DMS153 treated with DMSO at 0.1 percent for 48 hours (cell line): ENCODE results near the gene CNP.

ENCODE experiments used
- DNase-seq: peaks from one replicate; lab custom pipeline; 2025; ENCODE audit not compliant: unreplicated experiment; lab: John Stamatoyannopoulos, UW

The CNP gene

GRCh38 chr17:41941168-41941567 lies 25.4 kb upstream of the CNP start:
- no peak for DNase-seq

- no peak for DNase-seq
Observed at GRCh38 chr17:41942626-41943373, 23.8 kb upstream of the CNP start.

GRCh38 chr17:41943492-41943891 lies 23.1 kb upstream of the CNP start:
- DNase-seq: no peak

GRCh38 chr17:41944943-41945342 lies 21.7 kb upstream of the CNP start:
- no peak for DNase-seq

- DNase-seq: no peak
Observed at GRCh38 chr17:41948762-41949460, 17.7 kb upstream of the CNP start.

- no peak for DNase-seq
Observed at GRCh38 chr17:41956522-41956921, 10.1 kb upstream of the CNP start.

- no peak for DNase-seq
Observed at GRCh38 chr17:41957031-41957868, 9.3 kb upstream of the CNP start.

GRCh38 chr17:41957869-41958439 lies 8.6 kb upstream of the CNP start:
- no peak for DNase-seq

- no peak for DNase-seq
Observed at GRCh38 chr17:41959030-41959335, 7.6 kb upstream of the CNP start.

- DNase-seq: peak; percentile 1
Observed at GRCh38 chr17:41959336-41960095, 7.1 kb upstream of the CNP start.

- DNase-seq: no peak
Observed at GRCh38 chr17:41962111-41962510, 4.5 kb upstream of the CNP start.

GRCh38 chr17:41962768-41963434 lies 3.7 kb upstream of the CNP start:
- peak; percentile 10 for DNase-seq

- DNase-seq: peak; percentile 88
Observed at GRCh38 chr17:41965694-41966462, 717 bp upstream of the CNP start.

GRCh38 chr17:41967141-41967920 lies 736 bp downstream of the CNP start:
- no peak for DNase-seq

GRCh38 chr17:41967921-41968578 lies 1.5 kb downstream of the CNP start:
- no peak for DNase-seq

GRCh38 chr17:41968676-41969075 lies 2.1 kb downstream of the CNP start:
- DNase-seq: no peak

- DNase-seq: no peak
Observed at GRCh38 chr17:41970901-41971331, 4.3 kb downstream of the CNP start.
